HepG2 (cell line): ENCODE results near the gene RPL26. TPM values are rescaled to one million over a fixed set of nuclear protein-coding genes. Genes with fewer than 3 reads are reported as not detected.

Experiments used
- ATAC-seq: fragments of 200-7000 bp; cut with Tn5 transposase; 3 replicates; pipeline ENCODE4 v1.9.1; 2020; ENCODE audit warnings: mild to moderate bottlenecking, moderate library complexity
- BruUV-seq: library from RNA; stranded (reverse); fragments of 400-500 nt; replicated peaks from 2 replicates; lab custom pipeline; 2021; lab: Mats Ljungman, UMichigan
- CTCF ChIA-PET: fragments of 300-600 bp; formaldehyde crosslinking; extraction: SDS; loops from one replicate; lab custom pipeline; 2021; ENCODE audit warnings: low total read pairs, inconsistent platforms, low intra/inter-chr PET ratio; lab: Yijun Ruan, JAX
- POLR2A ChIA-PET: fragments of 350-600 bp; sonication (Branson Sonifier 250); formaldehyde crosslinking; loops from one replicate; lab custom pipeline; 2020; ENCODE audit warnings: antibody characterized with exemption, inconsistent platforms; lab: Yijun Ruan, JAX
- DNase-seq: peaks from one replicate; pipeline ENCODE4 v3.0.0-alpha.2; 2015; ENCODE audit warnings: low spot score
- FAIRE-seq: peaks from 3 replicates; lab custom pipeline; 2011; peaks lifted over from hg19 to GRCh38; lab: Jason Lieb, UNC
- H2AFZ ChIP-seq: one replicate; pipeline ENCODE4 v1.6.1; 2011; ENCODE audit warnings: low read length, inconsistent platforms
- H3K27ac ChIP-seq: fragments of 300-600 bp; 3 replicates; pipeline ENCODE4 v1.8.0; 2011; ENCODE audit warnings: mixed run types, mild to moderate bottlenecking, mixed read lengths, low read length, inconsistent platforms; ENCODE audit not compliant: insufficient read depth; ENCODE audit errors: extremely low read length
- H3K27me3 ChIP-seq, 2 experiments: fragments of 200-600 bp in 1 of 2; 2 replicates in 1 of 2; 3 replicates in 1 of 2; pipeline versions ENCODE4 v1.6.0 to v1.8.0; 2011; ENCODE audit warnings: low read length in 2 of 2, mild to moderate bottlenecking in 2 of 2, moderate library complexity in 2 of 2, inconsistent platforms in 1 of 2; ENCODE audit not compliant: insufficient read depth in 2 of 2, control insufficient read depth in 1 of 2
- H3K36me3 ChIP-seq, 2 experiments: fragments of 200-600 bp in 1 of 2; replicated peaks in 1 of 2; 2 replicates in 1 of 2; 3 replicates in 1 of 2; pipeline versions ENCODE4 v1.5.1 to v1.8.0; 2011; ENCODE audit warnings: low read length in 2 of 2, inconsistent platforms in 1 of 2; ENCODE audit not compliant: insufficient read depth in 2 of 2, control insufficient read depth in 1 of 2
- H3K4me1 ChIP-seq: 2 replicates; pipeline ENCODE4 v1.5.1; 2012; ENCODE audit warnings: low read length, inconsistent platforms; ENCODE audit not compliant: insufficient read depth
- H3K4me2 ChIP-seq: 2 replicates; pipeline ENCODE4 v1.6.0; 2011; ENCODE audit warnings: low read depth, low read length, inconsistent platforms
- H3K4me3 ChIP-seq, 3 experiments: fragments of 200-600 bp in 1 of 3; sonication (generic), shearing (Covaris generic) in 1 of 3; replicated peaks in 1 of 3; 2 replicates each; pipeline ENCODE4 v1.5.1; 2011 to 2016; ENCODE audit warnings: low read length in 3 of 3, inconsistent platforms in 2 of 3, low read depth in 2 of 3, mild to moderate bottlenecking in 2 of 3, control low read depth in 1 of 3, mixed read lengths in 1 of 3; ENCODE audit not compliant: insufficient read depth in 1 of 3
- H3K79me2 ChIP-seq: one replicate; pipeline ENCODE4 v1.6.1; 2011; ENCODE audit warnings: low read length, inconsistent platforms; ENCODE audit not compliant: insufficient read depth
- H3K9ac ChIP-seq: 2 replicates; pipeline ENCODE4 v1.6.0; 2011; ENCODE audit warnings: mild to moderate bottlenecking, low read depth, low read length, inconsistent platforms; ENCODE audit not compliant: insufficient read depth
- H3K9me3 ChIP-seq: 2 replicates; pipeline ENCODE4 v1.5.1; 2012; ENCODE audit warnings: mild to moderate bottlenecking, low read length
- H4K20me1 ChIP-seq: 2 replicates; pipeline ENCODE4 v1.6.0; 2011; ENCODE audit warnings: inconsistent platforms, mild to moderate bottlenecking, low read length, moderate library complexity; ENCODE audit not compliant: insufficient read depth
- NFE2L1 ChIP-seq: sonication (generic); formaldehyde crosslinking; IDR thresholded peaks from 2 replicates; pipeline ENCODE4 v1.4.0; 2020; ENCODE audit warnings: missing genetic modification reagents, mild to moderate bottlenecking, borderline replicate concordance
- SMC3 ChIP-seq: IDR thresholded peaks from 2 replicates; pipeline ENCODE4 v1.6.1; 2011; ENCODE audit warnings: low read length, improper control_type of control experiment
- ZBTB1 ChIP-seq: sonication (generic); formaldehyde crosslinking; IDR thresholded peaks from 2 replicates; pipeline ENCODE4 v1.4.0; 2020; ENCODE audit warnings: missing genetic modification reagents, borderline replicate concordance
- ZBTB38 ChIP-seq: sonication (generic); formaldehyde crosslinking; IDR thresholded peaks from 2 replicates; pipeline ENCODE4 v1.5.1; 2020; ENCODE audit warnings: mild to moderate bottlenecking, missing genetic modification reagents
- ZNF326 ChIP-seq: sonication (generic); formaldehyde crosslinking; IDR thresholded peaks from 2 replicates; pipeline ENCODE4 v1.4.0; 2020; ENCODE audit warnings: missing genetic modification reagents, borderline replicate concordance
- ZNF777 ChIP-seq: sonication (generic); formaldehyde crosslinking; IDR thresholded peaks from 2 replicates; pipeline ENCODE4 v1.4.0; 2020; ENCODE audit warnings: missing genetic modification reagents
- ZNF883 ChIP-seq: sonication (generic); formaldehyde crosslinking; IDR thresholded peaks from 2 replicates; pipeline ENCODE4 v1.5.1; 2020; ENCODE audit warnings: mild to moderate bottlenecking, missing genetic modification reagents; ENCODE audit errors: not compliant biosample characterization
- WGBS: methylation state at CpG from one replicate; pipeline ENCODE4 v1.1.6; 2017; ENCODE audit warnings: low lambda C conversion rate; 5-methylcytosine and 5-hydroxymethylcytosine counted together
- in situ Hi-C: cut with HindIII; loops from 2 replicates; pipeline ENCODE4 v1.10.0; 2017; ENCODE audit warnings: low pct_unique_long_range_greater_than_20kb; ENCODE audit not compliant: extremely low pct_ligation_motif_present
- intact Hi-C: fragments of 100-400 bp; cut with micrococcal nuclease; formaldehyde crosslinking; loops from one replicate; pipeline ENCODE4 v1.10.0; 2022; ENCODE audit not compliant: unreplicated experiment
- polyA plus RNA-seq, 8 experiments: library from polyadenylated mRNA; depleted of rRNA in 3 of 8; stranded (reverse) in 7 of 8; unstranded in 1 of 8; fragments of >200 nt; fragmentation: Illumina TruSeq in 4 of 8; extraction: Trizol in 4 of 8; gene quantifications; 2 replicates each; pipeline versions ENCODE4 v1.2.1 to v1.2.3, GENCODE V29; 2011 to 2016; ENCODE audit warnings: low read depth in 4 of 8, missing spikeins in 1 of 8, mixed read lengths in 1 of 8; ENCODE audit not compliant: insufficient read depth in 1 of 8
- total RNA-seq, 5 experiments: library from RNA; depleted of rRNA; stranded (reverse); fragments of >200 nt; fragmentation: Illumina TruSeq; extraction: Trizol; gene quantifications; 2 replicates each; pipeline ENCODE4 v1.2.3, GENCODE V29; 2016; ENCODE audit warnings: low read depth in 1 of 5
- TF ChIP-seq, protein P1 (sequence below): sonication (generic); formaldehyde crosslinking; IDR thresholded peaks from 2 replicates; pipeline ENCODE4 v1.5.1; 2020; ENCODE audit warnings: mild to moderate bottlenecking, missing genetic modification reagents, moderate library complexity
- TF ChIP-seq, protein P2 (sequence below): sonication (generic); formaldehyde crosslinking; IDR thresholded peaks from 2 replicates; pipeline ENCODE4 v1.4.0; 2020; ENCODE audit warnings: missing genetic modification reagents
- TF ChIP-seq, protein P3 (sequence below): sonication (generic); formaldehyde crosslinking; conservative IDR thresholded peaks from 2 replicates; pipeline ENCODE4 v1.5.0; 2020; ENCODE audit warnings: missing genetic modification reagents
- TF ChIP-seq, protein P4 (sequence below): sonication (generic); formaldehyde crosslinking; conservative IDR thresholded peaks from 2 replicates; pipeline ENCODE4 v1.4.0; 2020; ENCODE audit warnings: missing genetic modification reagents
- TF ChIP-seq, protein P5 (sequence below): sonication (generic); formaldehyde crosslinking; IDR thresholded peaks from 2 replicates; pipeline ENCODE4 v1.5.0; 2020; ENCODE audit warnings: missing genetic modification reagents, mild to moderate bottlenecking, borderline replicate concordance

The RPL26 gene
- total and polyA plus RNA-seq, 2 of the 13 experiments (the other 11 are each of a cell fraction or from before 2014, with no cell fraction given): 2,817 to 3,529 TPM

DNA sequence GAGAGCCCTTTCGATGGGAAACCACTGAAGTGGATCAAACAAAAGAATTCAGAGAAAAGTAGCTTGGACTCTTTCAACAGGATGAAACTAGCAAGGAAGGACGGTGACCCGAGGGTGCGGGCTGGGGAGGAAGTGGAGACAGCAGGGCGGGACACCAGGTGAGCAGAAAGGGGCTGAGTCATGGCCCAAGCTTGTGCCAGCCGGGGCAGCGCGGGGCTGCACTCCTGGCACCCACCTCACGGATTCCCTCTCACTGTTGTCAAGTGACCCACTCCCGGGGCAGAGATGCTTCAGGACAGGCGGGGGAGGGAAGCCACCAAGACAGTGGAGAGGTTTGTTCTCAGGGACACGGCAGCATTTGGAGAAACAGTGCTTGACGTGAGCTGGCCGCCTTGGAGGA, 25.4 kb upstream of the RPL26 start:
- POLR2A ChIA-PET: interaction anchor here (0.7 to 3.2 kb wide), 3 partner anchors 25 to 27 kb away, joined by 3 to 16 read pairs (median 7); partner anchors contain the start of gene NDEL1
- BruUV-seq: no TSS peak
- FAIRE-seq (no peak), ATAC-seq (peak; percentile 60), DNase-seq (peak; percentile 41)
- Histone ChIP-seq H3K79me2 (no peaks in the 10 kb centered on the region), H2AFZ (peak overlapping the region; percentile 31), H3K27me3 (no peaks in the 10 kb centered on the region), H3K4me2 (peak overlapping the region; percentile 82), H3K27ac (no peak overlapping the region), H3K9me3 (no peaks in the 10 kb centered on the region), H3K9ac (peak overlapping the region; percentile 49), H3K4me1 (peaks cover 69% of the 10 kb centered on the region), H3K4me3 (peak overlapping the region; percentile 21 to 65 (median 47); a peak in 5 of 6 replicates), H3K36me3 (no peaks in the 10 kb centered on the region), H4K20me1 (no peaks in the 10 kb centered on the region)
- CTCF ChIA-PET: no interaction called here
- intact Hi-C loops: no loop called here
- in situ Hi-C loops: loop anchor here (10.0 kb wide), 1 partner anchor 336 kb away; the partner anchor contains the start of gene CCDC42
- 10% methylated on average over 14 of the region's 14 CpGs for WGBS
- TF ChIP-seq ZNF326 (CRISPR knock-in tag): no peak
- TF ChIP-seq NFE2L1 (CRISPR knock-in tag): 0 out of 2 replicates have a peak, but pooled peaks have one; percentile 45
- TF ChIP-seq, protein P1, sequence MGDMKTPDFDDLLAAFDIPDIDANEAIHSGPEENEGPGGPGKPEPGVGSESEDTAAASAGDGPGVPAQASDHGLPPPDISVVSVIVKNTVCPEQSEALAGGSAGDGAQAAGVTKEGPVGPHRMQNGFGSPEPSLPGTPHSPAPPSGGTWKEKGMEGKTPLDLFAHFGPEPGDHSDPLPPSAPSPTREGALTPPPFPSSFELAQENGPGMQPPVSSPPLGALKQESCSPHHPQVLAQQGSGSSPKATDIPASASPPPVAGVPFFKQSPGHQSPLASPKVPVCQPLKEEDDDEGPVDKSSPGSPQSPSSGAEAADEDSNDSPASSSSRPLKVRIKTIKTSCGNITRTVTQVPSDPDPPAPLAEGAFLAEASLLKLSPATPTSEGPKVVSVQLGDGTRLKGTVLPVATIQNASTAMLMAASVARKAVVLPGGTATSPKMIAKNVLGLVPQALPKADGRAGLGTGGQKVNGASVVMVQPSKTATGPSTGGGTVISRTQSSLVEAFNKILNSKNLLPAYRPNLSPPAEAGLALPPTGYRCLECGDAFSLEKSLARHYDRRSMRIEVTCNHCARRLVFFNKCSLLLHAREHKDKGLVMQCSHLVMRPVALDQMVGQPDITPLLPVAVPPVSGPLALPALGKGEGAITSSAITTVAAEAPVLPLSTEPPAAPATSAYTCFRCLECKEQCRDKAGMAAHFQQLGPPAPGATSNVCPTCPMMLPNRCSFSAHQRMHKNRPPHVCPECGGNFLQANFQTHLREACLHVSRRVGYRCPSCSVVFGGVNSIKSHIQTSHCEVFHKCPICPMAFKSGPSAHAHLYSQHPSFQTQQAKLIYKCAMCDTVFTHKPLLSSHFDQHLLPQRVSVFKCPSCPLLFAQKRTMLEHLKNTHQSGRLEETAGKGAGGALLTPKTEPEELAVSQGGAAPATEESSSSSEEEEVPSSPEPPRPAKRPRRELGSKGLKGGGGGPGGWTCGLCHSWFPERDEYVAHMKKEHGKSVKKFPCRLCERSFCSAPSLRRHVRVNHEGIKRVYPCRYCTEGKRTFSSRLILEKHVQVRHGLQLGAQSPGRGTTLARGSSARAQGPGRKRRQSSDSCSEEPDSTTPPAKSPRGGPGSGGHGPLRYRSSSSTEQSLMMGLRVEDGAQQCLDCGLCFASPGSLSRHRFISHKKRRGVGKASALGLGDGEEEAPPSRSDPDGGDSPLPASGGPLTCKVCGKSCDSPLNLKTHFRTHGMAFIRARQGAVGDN (CRISPR knock-in tag): peak; percentile 71
- no peak for TF ChIP-seq ZBTB1 (CRISPR knock-in tag)
- TF ChIP-seq, protein P2, sequence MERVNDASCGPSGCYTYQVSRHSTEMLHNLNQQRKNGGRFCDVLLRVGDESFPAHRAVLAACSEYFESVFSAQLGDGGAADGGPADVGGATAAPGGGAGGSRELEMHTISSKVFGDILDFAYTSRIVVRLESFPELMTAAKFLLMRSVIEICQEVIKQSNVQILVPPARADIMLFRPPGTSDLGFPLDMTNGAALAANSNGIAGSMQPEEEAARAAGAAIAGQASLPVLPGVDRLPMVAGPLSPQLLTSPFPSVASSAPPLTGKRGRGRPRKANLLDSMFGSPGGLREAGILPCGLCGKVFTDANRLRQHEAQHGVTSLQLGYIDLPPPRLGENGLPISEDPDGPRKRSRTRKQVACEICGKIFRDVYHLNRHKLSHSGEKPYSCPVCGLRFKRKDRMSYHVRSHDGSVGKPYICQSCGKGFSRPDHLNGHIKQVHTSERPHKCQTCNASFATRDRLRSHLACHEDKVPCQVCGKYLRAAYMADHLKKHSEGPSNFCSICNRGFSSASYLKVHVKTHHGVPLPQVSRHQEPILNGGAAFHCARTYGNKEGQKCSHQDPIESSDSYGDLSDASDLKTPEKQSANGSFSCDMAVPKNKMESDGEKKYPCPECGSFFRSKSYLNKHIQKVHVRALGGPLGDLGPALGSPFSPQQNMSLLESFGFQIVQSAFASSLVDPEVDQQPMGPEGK: peak; percentile 44; the same call in 1 of the 2 replicates
- TF ChIP-seq, protein P3, sequence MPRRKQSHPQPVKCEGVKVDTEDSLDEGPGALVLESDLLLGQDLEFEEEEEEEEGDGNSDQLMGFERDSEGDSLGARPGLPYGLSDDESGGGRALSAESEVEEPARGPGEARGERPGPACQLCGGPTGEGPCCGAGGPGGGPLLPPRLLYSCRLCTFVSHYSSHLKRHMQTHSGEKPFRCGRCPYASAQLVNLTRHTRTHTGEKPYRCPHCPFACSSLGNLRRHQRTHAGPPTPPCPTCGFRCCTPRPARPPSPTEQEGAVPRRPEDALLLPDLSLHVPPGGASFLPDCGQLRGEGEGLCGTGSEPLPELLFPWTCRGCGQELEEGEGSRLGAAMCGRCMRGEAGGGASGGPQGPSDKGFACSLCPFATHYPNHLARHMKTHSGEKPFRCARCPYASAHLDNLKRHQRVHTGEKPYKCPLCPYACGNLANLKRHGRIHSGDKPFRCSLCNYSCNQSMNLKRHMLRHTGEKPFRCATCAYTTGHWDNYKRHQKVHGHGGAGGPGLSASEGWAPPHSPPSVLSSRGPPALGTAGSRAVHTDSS (CRISPR knock-in tag): no peak
- TF ChIP-seq, protein P4, sequence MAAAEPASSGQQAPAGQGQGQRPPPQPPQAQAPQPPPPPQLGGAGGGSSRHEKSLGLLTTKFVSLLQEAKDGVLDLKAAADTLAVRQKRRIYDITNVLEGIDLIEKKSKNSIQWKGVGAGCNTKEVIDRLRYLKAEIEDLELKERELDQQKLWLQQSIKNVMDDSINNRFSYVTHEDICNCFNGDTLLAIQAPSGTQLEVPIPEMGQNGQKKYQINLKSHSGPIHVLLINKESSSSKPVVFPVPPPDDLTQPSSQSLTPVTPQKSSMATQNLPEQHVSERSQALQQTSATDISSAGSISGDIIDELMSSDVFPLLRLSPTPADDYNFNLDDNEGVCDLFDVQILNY (CRISPR knock-in tag): no peak
- TF ChIP-seq, protein P5, sequence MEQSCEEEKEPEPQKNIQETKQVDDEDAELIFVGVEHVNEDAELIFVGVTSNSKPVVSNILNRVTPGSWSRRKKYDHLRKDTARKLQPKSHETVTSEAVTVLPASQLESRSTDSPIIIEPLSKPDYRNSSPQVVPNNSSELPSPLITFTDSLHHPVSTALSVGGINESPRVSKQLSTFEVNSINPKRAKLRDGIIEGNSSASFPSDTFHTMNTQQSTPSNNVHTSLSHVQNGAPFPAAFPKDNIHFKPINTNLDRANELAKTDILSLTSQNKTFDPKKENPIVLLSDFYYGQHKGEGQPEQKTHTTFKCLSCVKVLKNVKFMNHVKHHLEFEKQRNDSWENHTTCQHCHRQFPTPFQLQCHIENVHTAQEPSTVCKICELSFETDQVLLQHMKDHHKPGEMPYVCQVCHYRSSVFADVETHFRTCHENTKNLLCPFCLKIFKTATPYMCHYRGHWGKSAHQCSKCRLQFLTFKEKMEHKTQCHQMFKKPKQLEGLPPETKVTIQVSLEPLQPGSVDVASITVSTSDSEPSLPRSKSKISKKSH (CRISPR knock-in tag): 0 out of 2 replicates have a peak, but pooled peaks have one; percentile 25
- no peak for TF ChIP-seq ZNF883 (CRISPR knock-in tag)
- 0 out of 2 replicates have a peak, but pooled peaks have one; percentile 22 for TF ChIP-seq ZBTB38 (CRISPR knock-in tag)
- TF ChIP-seq ZNF777 (CRISPR knock-in tag): peak; percentile 37; the same call in 1 of the 2 replicates
- TF ChIP-seq SMC3: no peak
